ENCODE data around the gene PHF21A.

Gene PHF21A

GRCh38 chr11:45884596-45885185, 236.6 kb downstream of the PHF21A start:
- DNase-seq (ENCODE audit: low spot score) = no peak

Measured in HuH-7 (cell line).